Measurements from ENCODE around the gene YIPF5.

Gene YIPF5

DNA sequence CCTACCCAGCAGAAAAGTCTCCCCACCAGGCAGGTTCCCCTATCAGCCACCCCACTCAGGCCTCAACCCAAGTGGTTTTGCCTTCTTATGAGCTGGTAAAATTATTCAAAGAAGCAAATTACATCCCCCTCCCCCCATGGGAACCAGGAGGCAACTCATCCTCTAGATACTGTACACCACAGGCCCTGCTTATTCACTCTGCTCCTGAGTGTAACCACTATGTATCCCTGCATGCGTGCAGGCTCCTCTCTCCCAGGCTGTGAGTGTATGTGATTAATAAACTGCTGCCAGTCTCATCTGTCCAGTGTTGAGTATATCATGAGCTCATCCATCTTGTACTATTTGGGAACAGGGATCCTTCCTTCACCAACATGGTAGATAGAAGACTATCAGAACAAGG, 8.8 kb upstream of the YIPF5 start:
- H3K4me3 ChIP-seq (ENCODE audit: low read length in 2 of 2): no peak overlapping the region
- no peaks in the 10 kb centered on the region for H3K9me3 ChIP-seq (ENCODE audit: control insufficient read depth in 2 of 2, low read length in 2 of 2)
- no peak overlapping the region for H3K27ac ChIP-seq (ENCODE audit: low read length)
- H3K27me3 ChIP-seq (ENCODE audit: control insufficient read depth in 1 of 2, insufficient read depth in 2 of 2, low read length in 2 of 2): no peaks in the 10 kb centered on the region
- H3K4me1 ChIP-seq (ENCODE audit: control insufficient read depth, insufficient read depth, low read length): no peaks in the 10 kb centered on the region
- H3K9ac ChIP-seq (ENCODE audit: low read length in 2 of 2): no peak overlapping the region
- no peaks in the 10 kb centered on the region for H3K36me3 ChIP-seq (ENCODE audit: control insufficient read depth in 2 of 2, insufficient read depth in 2 of 2, low read length in 2 of 2)

- Histone ChIP-seq H3K9me3 (ENCODE audit: control insufficient read depth in 2 of 2, low read length in 2 of 2) (no peaks in the 10 kb centered on the region), H3K27me3 (ENCODE audit: control insufficient read depth in 1 of 2, insufficient read depth in 2 of 2, low read length in 2 of 2) (no peaks in the 10 kb centered on the region), H3K36me3 (ENCODE audit: control insufficient read depth in 2 of 2, insufficient read depth in 2 of 2, low read length in 2 of 2) (no peaks in the 10 kb centered on the region), H3K4me1 (ENCODE audit: control insufficient read depth, insufficient read depth, low read length) (no peaks in the 10 kb centered on the region), H3K9ac (ENCODE audit: low read length in 2 of 2) (no peak overlapping the region), H3K27ac (ENCODE audit: low read length) (no peak overlapping the region), H3K4me3 (ENCODE audit: low read length in 2 of 2) (no peak overlapping the region)
These were observed 7.1 kb upstream of the YIPF5 start for GRCh38 chr5:144177548-144177947.

DNA sequence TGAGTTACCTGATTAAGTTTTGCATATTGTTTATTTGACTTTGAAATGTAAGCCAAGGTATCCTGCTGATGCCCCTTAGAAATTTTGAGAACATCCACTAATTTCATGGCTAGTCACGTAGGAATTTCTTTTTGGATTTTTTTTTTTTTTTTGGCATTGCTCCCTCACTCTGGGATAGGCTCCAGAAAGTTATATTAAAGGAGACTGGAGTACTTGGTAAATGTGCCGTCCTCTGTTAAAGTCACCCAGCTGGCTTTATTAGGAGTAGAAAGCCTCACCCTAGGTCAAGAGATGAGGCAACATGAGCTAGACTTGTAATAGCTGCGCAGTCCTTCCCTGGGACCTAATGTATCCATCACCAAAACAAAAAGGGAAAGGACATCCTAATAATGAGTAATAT, 3.3 kb upstream of the YIPF5 start:
- H3K9ac ChIP-seq (ENCODE audit: low read length in 2 of 2): no peak overlapping the region
- no peak overlapping the region for H3K27ac ChIP-seq (ENCODE audit: low read length)
- peaks cover 0 to 2% of the 10 kb centered on the region in 2 donors for H3K36me3 ChIP-seq (ENCODE audit: control insufficient read depth in 2 of 2, insufficient read depth in 2 of 2, low read length in 2 of 2)
- no peaks in the 10 kb centered on the region for H3K4me1 ChIP-seq (ENCODE audit: control insufficient read depth, insufficient read depth, low read length)
- H3K27me3 ChIP-seq (ENCODE audit: control insufficient read depth in 1 of 2, insufficient read depth in 2 of 2, low read length in 2 of 2): no peaks in the 10 kb centered on the region
- no peak overlapping the region for H3K4me3 ChIP-seq (ENCODE audit: low read length in 2 of 2)
- no peaks in the 10 kb centered on the region for H3K9me3 ChIP-seq (ENCODE audit: control insufficient read depth in 2 of 2, low read length in 2 of 2)

DNA sequence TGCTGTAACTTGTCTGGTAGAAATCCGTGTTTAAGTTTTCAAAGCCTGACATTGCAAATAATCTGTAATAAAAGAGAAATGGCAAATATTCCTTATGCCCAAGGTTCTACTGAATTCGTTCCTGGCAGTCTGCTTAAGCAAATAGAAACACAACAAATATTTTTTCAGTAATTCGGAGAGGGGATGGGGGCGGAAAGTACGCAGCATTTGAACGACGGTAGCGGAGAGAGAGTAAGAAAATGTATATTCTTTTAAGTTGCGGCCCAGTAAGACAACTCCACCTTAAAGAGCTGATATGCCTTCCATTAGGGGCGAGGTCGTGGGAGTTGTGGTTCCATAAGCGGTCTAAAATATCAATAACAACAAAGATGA, 569 bp downstream of the YIPF5 start:
- Histone ChIP-seq H3K9me3 (ENCODE audit: control insufficient read depth in 2 of 2, low read length in 2 of 2) (no peaks in the 10 kb centered on the region), H3K36me3 (ENCODE audit: control insufficient read depth in 2 of 2, insufficient read depth in 2 of 2, low read length in 2 of 2) (peaks cover 0 to 8% of the 10 kb centered on the region in 2 donors), H3K4me1 (ENCODE audit: control insufficient read depth, insufficient read depth, low read length) (no peaks in the 10 kb centered on the region), H3K27ac (ENCODE audit: low read length) (peak overlapping the region; percentile 6), H3K27me3 (ENCODE audit: control insufficient read depth in 1 of 2, insufficient read depth in 2 of 2, low read length in 2 of 2) (no peaks in the 10 kb centered on the region), H3K9ac (ENCODE audit: low read length in 2 of 2) (peak overlapping the region; percentile 80 to 89), H3K4me3 (ENCODE audit: low read length in 2 of 2) (peak overlapping the region; percentile 88 to 98)

DNA sequence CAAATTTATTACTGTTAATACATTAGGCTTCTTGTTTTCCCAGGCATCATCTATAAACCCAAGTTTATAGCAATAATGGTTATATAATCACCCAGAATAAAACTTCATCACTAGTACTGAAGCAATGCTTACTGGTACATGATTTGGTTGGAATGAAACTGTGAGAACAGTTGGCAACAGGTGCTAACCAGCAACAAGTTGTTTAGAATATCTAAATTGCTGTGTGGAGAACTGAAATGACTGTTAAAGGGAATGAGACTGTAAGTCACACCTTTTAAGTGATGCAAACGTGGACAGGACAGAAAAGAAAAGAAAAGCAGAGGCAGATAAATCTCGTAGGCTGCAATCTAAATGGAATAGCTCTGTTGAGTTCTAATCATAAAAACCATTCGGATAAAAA, 2.5 kb downstream of the YIPF5 start:
- no peak overlapping the region for H3K9ac ChIP-seq (ENCODE audit: low read length in 2 of 2)
- H3K27ac ChIP-seq (ENCODE audit: low read length): no peak overlapping the region
- no peaks in the 10 kb centered on the region for H3K4me1 ChIP-seq (ENCODE audit: control insufficient read depth, insufficient read depth, low read length)
- H3K9me3 ChIP-seq (ENCODE audit: control insufficient read depth in 2 of 2, low read length in 2 of 2): no peaks in the 10 kb centered on the region
- no peaks in the 10 kb centered on the region for H3K27me3 ChIP-seq (ENCODE audit: control insufficient read depth in 1 of 2, insufficient read depth in 2 of 2, low read length in 2 of 2)
- no peak overlapping the region for H3K4me3 ChIP-seq (ENCODE audit: low read length in 2 of 2)
- peaks cover 4 to 19% of the 10 kb centered on the region in 2 donors for H3K36me3 ChIP-seq (ENCODE audit: control insufficient read depth in 2 of 2, insufficient read depth in 2 of 2, low read length in 2 of 2)

GRCh38 chr5:144166696-144167095, 3.8 kb downstream of the YIPF5 start:
- no peaks in the 10 kb centered on the region for H3K27me3 ChIP-seq (ENCODE audit: control insufficient read depth in 1 of 2, insufficient read depth in 2 of 2, low read length in 2 of 2)
- no peaks in the 10 kb centered on the region for H3K4me1 ChIP-seq (ENCODE audit: control insufficient read depth, insufficient read depth, low read length)
- no peak overlapping the region for H3K27ac ChIP-seq (ENCODE audit: low read length)
- H3K4me3 ChIP-seq (ENCODE audit: low read length in 2 of 2): no peak overlapping the region
- H3K9me3 ChIP-seq (ENCODE audit: control insufficient read depth in 2 of 2, low read length in 2 of 2): no peaks in the 10 kb centered on the region
- H3K9ac ChIP-seq (ENCODE audit: low read length in 2 of 2): no peak overlapping the region
- peaks cover 4 to 28% of the 10 kb centered on the region in 2 donors for H3K36me3 ChIP-seq (ENCODE audit: control insufficient read depth in 2 of 2, insufficient read depth in 2 of 2, low read length in 2 of 2)

DNA sequence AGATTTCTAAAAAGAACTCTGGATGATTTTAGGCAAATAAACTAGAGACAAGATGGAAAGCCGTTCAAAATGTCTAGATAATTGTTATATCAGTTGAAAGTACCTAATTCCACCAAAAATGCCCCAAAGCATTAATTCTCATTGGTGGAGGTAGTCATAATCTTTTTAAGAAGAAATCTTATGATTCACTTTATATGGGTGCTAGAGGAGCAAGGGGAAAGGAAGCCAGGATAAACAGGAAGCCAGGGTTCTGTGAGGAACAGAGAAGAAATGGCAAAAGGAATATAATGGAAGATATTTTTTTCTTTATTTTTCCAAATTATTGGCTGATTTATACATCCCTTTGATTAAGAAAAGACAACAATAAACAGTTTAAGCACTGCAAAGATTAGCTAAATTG, 7.8 kb downstream of the YIPF5 start:
- H3K4me3 ChIP-seq (ENCODE audit: low read length in 2 of 2): no peak overlapping the region
- no peaks in the 10 kb centered on the region for H3K4me1 ChIP-seq (ENCODE audit: control insufficient read depth, insufficient read depth, low read length)
- H3K9ac ChIP-seq (ENCODE audit: low read length in 2 of 2): no peak overlapping the region
- H3K27ac ChIP-seq (ENCODE audit: low read length): no peak overlapping the region
- no peaks in the 10 kb centered on the region for H3K27me3 ChIP-seq (ENCODE audit: control insufficient read depth in 1 of 2, insufficient read depth in 2 of 2, low read length in 2 of 2)
- H3K9me3 ChIP-seq (ENCODE audit: control insufficient read depth in 2 of 2, low read length in 2 of 2): no peaks in the 10 kb centered on the region
- peaks cover 7 to 27% of the 10 kb centered on the region in 2 donors for H3K36me3 ChIP-seq (ENCODE audit: control insufficient read depth in 2 of 2, insufficient read depth in 2 of 2, low read length in 2 of 2)

GRCh38 chr5:144156767-144157171, 13.7 kb downstream of the YIPF5 start:
- Histone ChIP-seq H3K4me3 (ENCODE audit: low read length in 2 of 2) (no peak overlapping the region), H3K4me1 (ENCODE audit: control insufficient read depth, insufficient read depth, low read length) (no peaks in the 10 kb centered on the region), H3K27me3 (ENCODE audit: control insufficient read depth in 1 of 2, insufficient read depth in 2 of 2, low read length in 2 of 2) (no peaks in the 10 kb centered on the region), H3K9ac (ENCODE audit: low read length in 2 of 2) (no peak overlapping the region), H3K27ac (ENCODE audit: low read length) (no peak overlapping the region), H3K36me3 (ENCODE audit: control insufficient read depth in 2 of 2, insufficient read depth in 2 of 2, low read length in 2 of 2) (peaks cover 3 to 9% of the 10 kb centered on the region in 2 donors), H3K9me3 (ENCODE audit: control insufficient read depth in 2 of 2, low read length in 2 of 2) (no peaks in the 10 kb centered on the region)

DNA sequence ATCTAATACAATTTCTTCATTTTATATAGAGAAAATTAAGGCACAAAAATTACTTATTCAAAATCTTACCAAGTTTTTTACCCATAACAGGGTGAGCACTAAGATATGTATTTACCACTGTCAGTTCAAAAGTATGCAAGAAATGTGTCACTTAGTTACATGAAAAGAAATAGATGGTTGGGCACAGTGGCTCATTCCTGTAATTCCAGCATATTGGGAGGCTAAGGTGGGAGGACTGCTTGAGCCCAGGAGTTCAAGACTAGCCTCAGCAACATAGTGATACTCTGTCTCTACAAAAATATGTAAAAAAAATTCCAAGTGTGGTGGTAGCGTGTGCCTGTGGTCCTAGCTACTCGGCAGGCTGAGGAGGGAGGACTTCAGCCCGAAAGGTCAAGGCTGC, 19.4 kb downstream of the YIPF5 start:
- Histone ChIP-seq H3K4me1 (ENCODE audit: control insufficient read depth, insufficient read depth, low read length) (no peaks in the 10 kb centered on the region), H3K4me3 (ENCODE audit: low read length in 2 of 2) (no peak overlapping the region), H3K27ac (ENCODE audit: low read length) (no peak overlapping the region), H3K9ac (ENCODE audit: low read length in 2 of 2) (no peak overlapping the region), H3K9me3 (ENCODE audit: control insufficient read depth in 2 of 2, low read length in 2 of 2) (no peaks in the 10 kb centered on the region), H3K27me3 (ENCODE audit: control insufficient read depth in 1 of 2, insufficient read depth in 2 of 2, low read length in 2 of 2) (no peaks in the 10 kb centered on the region), H3K36me3 (ENCODE audit: control insufficient read depth in 2 of 2, insufficient read depth in 2 of 2, low read length in 2 of 2) (no peaks in the 10 kb centered on the region)

GRCh38 chr5:144144956-144145751, 25.3 kb downstream of the YIPF5 start:
- no peaks in the 10 kb centered on the region for H3K9me3 ChIP-seq (ENCODE audit: control insufficient read depth in 2 of 2, low read length in 2 of 2)
- no peak overlapping the region for H3K9ac ChIP-seq (ENCODE audit: low read length in 2 of 2)
- H3K4me1 ChIP-seq (ENCODE audit: control insufficient read depth, insufficient read depth, low read length): no peaks in the 10 kb centered on the region
- no peak overlapping the region for H3K27ac ChIP-seq (ENCODE audit: low read length)
- H3K4me3 ChIP-seq (ENCODE audit: low read length in 2 of 2): no peak overlapping the region
- no peaks in the 10 kb centered on the region for H3K36me3 ChIP-seq (ENCODE audit: control insufficient read depth in 2 of 2, insufficient read depth in 2 of 2, low read length in 2 of 2)
- no peaks in the 10 kb centered on the region for H3K27me3 ChIP-seq (ENCODE audit: control insufficient read depth in 1 of 2, insufficient read depth in 2 of 2, low read length in 2 of 2)

- Histone ChIP-seq H3K9me3 (ENCODE audit: control insufficient read depth in 2 of 2, low read length in 2 of 2) (no peaks in the 10 kb centered on the region), H3K27me3 (ENCODE audit: control insufficient read depth in 1 of 2, insufficient read depth in 2 of 2, low read length in 2 of 2) (no peaks in the 10 kb centered on the region), H3K4me1 (ENCODE audit: control insufficient read depth, insufficient read depth, low read length) (no peaks in the 10 kb centered on the region), H3K4me3 (ENCODE audit: low read length in 2 of 2) (no peak overlapping the region), H3K9ac (ENCODE audit: low read length in 2 of 2) (no peak overlapping the region), H3K27ac (ENCODE audit: low read length) (no peak overlapping the region), H3K36me3 (ENCODE audit: control insufficient read depth in 2 of 2, insufficient read depth in 2 of 2, low read length in 2 of 2) (no peaks in the 10 kb centered on the region)
These were observed 26.8 kb downstream of the YIPF5 start for GRCh38 chr5:144143625-144144024.

All from stomach smooth muscle (tissue), 2 donors.